GM19351 (cell line): ENCODE data around the gene PFDN4.

Experiments used
- ATAC-seq: cut with Tn5 transposase; IDR thresholded peaks from one replicate; pipeline ENCODE4 v1.9.1; 2021; ENCODE audit warnings: mild to moderate bottlenecking, moderate library complexity; ENCODE audit not compliant: unreplicated experiment

The PFDN4 gene

DNA sequence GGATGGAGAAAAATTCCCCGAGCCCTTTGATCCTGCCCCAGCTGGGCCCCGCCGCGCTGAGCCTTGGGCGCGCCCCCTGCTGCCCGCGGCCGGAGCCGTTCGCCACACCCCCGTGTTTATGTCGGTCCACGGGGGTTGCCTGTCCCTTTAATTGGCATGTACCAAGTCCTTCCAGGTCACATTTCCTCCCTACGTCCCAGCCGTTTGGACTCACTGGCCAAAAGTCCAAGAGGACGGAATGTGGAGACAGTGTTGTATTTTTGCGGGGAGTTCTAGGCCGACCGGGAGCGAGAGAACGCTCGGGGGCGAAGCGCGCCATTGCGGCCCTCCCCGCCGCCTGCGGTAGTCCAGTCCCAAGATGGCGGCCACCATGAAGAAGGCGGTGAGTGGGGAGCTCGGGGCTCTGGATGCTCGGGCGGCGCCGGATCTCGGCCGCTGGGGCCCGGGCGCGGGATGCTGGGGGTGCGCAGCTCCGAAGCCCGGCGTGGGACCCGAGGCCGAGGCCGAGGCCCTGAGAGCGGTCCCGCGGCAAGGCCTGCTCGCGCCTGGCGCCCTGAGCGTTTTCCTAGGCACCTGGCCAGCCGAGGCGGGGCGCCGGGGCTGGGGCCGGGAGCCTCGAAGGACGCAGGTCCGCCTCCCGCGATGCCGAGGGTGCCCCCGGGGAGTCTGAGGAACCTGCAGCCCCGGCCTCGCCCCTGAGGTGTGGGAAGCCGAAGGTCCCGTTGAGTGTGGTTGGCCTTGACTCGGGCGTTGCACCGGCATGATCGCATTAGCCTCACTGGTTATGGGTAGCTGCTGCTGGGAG is at the start of gene PFDN4:
Gene PFDN4, plus strand, starts transcription at position 345 of the 805 bp plus-strand sequence. Its CDS starts 14 bp downstream, at position 359.
- ATAC-seq = peak; percentile 91

- no peak for ATAC-seq
Observed at GRCh38 chr20:54158226-54158625, 49.7 kb upstream of the PFDN4 start.

- ATAC-seq = no peak
Observed at GRCh38 chr20:54158856-54159418, 49.0 kb upstream of the PFDN4 start.

DNA sequence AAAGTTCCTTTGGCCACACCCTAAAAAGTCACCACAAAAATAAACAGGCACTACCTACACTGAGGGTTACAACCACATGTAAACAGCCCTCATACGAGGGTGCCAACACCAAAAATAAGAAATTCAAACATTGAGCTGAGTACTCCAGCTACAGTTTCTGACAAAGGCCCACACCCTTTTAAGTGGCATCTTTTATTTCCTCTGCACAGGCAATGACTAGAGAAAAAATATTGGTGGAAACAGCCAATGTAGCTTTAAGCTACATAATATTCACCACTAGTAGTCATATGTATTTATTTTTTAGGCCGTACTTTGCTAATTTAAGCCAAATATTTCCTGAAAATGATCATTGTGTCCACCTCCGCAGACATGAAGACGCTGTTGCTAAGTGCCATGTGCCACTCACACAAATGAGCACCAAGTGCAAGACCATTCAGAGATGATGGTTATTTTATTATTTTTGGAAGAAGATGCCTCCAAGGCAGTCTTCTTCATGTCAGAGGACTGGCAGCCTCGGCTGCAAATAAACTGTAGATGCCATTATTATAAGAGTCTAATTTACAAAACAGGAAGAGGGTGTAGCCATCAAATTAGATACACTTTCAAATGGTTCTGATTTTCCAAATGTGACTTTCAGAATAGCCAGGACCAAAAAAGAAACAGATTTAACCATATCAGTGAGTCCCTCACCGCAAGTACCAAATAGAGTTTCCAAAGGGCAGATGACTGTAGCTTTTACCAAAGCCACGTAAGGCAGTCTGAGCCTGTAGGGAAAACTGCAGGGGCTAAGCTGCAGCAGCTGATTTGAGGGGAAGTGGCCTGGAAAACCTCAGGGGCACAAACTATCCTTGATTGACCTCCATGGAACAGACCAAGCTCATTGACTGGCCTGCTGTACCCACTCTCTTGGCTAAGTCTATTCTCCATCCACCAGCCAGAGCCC is 47.6 kb upstream of the PFDN4 start:
- no peak for ATAC-seq

DNA sequence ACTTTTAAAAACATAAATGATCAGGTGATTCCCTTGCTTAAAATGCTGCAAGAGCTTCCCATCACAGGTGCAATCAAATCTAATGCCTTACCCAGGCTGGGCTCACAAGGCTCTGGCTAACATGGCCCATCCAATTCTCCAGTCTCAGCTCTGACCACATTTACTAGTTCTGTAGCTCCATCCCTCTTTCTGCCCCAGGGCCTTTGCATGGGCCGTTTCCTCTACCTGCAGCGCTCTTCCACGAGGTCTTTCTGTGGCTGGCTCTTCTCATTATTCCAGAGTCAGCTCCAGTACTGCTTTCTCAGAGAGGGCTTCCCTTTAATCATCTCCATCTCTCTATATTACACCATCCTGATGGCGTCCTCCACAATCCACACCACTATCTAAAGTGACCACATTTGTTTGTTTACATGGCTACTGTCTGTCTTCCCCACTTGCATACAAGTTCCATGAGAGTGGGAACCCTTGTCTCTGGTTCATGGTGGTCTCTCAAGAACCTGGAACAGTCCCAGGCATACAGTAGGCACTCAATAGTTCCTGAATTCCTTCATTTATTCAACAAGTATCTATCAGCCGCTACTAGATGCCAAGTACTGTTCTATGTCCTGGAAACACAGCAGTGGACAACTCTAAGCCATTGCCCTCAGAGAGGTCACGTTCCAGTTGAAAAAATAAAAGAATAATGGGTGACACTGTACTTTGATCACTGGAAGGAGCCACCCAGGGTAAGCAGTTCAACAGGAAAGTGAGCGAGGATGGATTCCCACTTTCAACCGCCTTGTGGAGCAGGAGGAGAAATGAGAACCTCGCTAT is 46.7 kb upstream of the PFDN4 start:
- no peak for ATAC-seq

GRCh38 chr20:54161821-54162149 is 46.1 kb upstream of the PFDN4 start:
- no peak for ATAC-seq

DNA sequence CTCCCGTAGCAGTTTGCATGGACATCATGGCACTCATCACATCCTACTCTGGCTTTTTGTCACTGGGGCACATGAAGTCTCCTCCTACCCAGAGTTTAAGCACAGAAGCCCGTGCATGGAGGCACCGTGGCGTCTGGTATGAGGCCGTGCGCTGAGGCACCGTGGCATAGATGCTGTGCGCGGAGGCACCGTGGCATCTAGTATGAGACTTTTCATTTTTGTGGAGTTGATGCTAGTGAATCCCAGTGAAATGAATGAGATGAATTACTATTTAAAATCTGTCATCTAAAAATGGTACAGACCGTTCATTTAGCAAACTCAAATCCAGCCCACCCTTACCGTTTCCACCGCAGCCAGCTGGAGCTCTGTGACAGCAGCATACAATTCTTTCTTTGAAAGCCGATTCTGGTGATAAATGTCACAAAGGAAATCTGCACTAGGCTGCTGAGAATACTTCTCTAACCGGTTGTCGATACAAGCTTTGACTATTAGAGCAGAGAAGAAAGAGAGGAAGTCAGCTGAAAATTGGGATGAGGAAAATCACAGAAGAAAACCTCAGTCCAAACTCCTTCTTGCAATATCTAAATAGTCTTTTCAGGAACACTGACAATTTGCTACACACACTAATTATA is 45.4 kb upstream of the PFDN4 start:
- no peak for ATAC-seq

DNA sequence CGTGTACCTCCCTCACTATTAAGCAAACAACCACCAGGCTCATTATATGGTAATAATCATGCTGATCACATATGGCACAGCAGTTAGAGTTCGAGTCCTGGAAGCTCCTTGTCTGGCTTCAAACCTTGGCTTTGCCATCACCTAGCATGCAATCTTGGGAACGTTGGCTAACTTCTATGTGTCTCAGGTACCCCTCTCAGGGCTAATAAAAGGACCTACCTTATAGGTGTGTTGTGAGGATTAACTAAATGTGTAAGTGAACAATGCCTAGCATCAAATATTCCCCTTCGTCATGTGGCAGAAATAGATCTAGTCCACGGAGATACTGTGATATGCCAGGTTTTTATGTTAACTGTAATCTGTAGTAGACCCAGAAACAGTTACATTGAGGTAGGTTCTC is 44.5 kb upstream of the PFDN4 start:
- no peak for ATAC-seq

DNA sequence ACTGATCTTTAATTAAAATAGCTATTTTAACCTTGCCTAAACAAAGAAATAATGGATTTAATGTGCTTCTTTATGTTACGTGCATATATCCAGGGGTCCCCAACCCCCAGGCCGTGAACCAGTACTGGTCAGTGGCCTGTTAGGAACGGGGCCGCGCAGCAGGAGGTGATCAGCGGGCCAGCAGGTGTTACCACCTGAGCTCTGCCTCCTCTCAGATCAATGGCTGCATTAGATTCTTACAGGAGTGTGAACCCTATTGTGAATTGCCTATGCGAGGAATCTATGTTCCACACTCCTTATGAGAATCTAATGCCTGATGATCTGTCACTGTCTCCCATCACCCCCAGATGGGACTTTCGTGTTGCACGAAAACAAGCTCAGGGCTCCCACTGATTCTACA is 42.9 kb upstream of the PFDN4 start:
- no peak for ATAC-seq

DNA sequence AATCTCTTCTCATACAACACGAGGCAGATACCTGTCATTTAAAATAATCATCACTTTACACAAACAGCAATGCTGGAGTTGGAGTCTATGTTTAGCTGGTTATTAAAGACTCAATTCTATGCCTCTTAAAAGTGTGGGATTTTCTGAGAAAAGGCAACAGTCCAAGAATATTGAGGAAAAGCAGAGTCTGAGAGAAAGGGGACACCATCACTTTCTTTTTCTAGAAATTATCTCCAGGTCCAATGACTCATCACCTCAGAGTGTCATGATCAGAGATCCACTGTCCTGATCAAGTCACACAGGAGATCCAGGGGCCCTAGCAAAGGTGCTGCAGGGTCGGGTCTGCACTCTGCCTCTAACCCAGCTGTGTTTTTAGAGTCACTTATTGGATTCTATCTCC is 42.1 kb upstream of the PFDN4 start:
- ATAC-seq = no peak

DNA sequence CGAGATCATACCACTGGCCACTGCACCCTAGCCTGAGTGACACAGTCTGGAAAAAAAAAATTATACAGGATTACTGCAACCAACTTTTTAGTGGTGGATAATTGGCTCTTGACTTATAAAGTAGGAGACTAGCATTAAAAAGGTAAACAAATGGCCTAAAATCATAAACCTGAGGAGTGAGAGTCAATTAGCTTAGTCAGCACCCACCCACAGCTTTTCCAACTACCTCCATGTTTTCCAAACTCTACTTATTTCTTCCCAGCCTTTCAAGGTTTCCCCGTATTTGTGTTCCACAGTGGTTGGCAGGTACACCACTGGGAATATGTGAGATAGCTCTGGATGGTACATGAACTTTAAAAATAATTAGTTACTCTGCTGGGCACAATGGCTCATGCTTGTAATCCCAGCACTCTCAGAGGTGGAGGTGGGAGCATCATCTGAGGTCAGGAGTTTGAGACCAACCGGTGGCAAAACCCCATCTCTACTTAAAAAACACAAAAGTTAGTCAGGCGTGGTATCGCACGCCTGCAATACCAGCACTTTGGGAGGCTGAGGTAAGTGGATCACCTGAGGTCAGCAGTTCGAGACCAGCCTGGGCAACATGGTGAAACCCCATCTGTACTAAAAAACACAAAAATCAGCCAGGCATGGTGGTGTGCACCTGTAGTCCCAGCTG is 40.8 kb upstream of the PFDN4 start:
- no peak for ATAC-seq

DNA sequence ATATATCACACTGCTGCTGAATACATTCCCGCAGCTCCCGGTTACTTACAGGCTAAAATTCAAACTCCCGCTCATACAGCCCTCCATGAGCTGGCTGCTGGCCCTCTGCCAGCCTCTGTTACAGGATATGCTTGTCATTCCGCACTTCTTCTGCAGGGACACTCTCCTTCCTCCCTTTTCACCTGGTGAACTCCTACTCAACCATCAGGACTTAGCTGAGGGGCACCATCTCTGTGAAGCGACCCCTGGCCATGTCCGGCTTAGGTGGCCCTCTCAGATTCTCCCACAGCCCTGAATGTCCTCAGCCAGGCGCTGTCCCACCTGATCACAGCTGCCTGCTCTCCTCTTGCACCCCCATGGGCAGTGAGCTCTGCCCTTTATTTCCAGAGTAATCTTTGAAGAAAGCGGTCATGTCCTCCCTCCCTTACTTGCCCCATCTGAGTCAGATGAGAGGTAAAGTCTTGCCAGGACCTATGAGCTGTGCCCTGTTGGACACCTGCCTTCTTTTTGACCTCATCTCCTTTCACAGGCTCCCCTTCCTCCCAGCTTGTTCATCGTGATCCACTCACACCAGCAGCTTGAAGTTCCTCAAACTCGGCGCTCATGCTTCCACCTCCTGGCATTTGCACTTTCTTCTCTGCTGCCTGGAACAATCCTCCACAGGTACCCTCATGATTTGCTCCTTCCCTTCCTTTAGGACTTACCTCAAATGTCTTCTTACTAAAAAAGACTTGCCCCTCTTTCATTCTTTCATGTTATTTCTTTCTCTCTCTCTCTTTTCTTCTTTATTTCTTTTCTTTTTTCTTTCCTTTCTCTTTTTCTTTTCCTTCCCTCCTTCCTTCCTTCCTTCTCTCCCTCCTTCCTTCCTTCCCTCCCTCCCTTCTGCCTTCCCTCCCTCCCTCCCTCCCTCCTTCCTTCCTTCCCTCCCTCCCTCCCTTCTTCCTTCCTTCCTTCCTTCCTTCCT is 39.7 kb upstream of the PFDN4 start:
- no peak for ATAC-seq

DNA sequence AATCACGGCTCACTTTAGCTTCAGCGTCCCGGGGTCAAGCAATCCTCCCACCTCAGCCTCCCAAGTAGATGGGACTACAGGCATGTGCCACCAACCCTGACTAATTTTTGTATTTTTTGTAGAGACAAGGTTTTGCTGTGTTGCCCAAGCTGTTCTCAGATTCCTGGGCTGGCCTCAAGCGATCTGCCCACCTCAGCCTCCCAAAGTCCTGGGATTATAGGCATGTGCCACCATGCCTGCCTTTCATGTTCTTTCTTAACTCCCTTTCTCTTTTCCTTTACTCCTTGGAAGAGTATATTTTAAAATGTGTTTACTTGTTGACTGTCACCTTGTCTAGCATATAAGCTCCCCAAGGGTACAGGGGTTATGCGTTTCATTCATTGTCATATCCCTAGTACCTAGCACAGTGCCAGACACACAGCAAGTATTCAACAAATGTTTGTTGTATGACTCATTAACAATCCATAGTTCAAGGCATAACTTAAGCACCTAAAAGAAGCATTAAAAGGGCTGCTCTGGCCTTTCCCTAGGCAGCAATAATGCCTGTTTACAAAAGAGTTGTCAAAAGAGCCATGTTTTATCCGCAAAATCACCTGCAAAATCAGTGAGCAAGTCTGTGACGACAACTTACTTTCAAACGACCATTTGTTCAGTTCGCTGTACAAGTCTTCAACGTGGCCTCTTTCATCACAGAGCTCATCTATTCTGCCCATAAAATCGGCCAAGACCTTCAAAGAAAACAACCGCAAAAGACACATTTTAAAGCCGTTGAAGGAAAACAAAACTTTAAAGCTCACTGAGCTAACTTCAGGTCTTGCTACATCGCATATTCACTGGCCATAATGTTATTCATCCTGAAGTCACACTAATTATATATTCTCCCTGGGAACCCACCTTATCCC is 38.7 kb upstream of the PFDN4 start:
- ATAC-seq = no peak

DNA sequence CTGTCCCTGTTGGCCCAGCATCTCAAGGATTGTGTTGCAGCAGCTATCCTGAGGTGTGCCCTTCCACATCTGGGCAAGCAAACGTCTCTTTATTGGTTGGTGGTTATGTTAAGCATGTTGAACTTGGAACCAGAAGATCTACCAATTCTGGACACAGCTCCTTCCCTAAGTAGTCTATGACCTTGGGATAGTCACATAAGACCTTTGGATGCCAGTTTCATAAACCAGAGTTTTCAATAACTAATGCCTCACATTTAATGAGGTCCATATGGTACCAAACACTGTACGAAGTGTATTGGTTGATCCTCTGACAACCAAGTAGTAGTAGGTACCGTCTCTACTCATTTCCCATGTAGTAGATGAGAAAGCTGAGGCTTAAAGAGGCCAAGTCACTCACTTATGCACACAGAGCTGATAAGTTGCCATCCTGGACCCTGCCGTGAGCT is 37.8 kb upstream of the PFDN4 start:
- ATAC-seq = no peak

GRCh38 chr20:54170963-54171362 is 36.9 kb upstream of the PFDN4 start:
- ATAC-seq = no peak

DNA sequence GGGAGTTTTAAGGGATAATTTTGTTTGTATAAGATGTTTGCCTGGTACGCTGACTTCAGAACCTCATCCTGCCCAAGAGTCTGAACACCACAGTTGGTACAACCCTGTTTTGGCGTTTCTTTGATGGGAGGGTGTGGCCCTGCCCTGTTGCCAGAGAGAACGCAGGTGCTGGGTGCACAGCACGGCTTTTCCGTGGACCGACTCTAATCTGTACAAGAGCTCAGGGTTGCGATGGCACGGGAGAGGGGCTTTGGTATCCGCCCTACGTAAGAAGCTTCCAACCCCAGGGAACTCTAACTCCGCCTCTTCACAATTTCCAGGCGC is 35.4 kb upstream of the PFDN4 start:
- ATAC-seq = no peak

DNA sequence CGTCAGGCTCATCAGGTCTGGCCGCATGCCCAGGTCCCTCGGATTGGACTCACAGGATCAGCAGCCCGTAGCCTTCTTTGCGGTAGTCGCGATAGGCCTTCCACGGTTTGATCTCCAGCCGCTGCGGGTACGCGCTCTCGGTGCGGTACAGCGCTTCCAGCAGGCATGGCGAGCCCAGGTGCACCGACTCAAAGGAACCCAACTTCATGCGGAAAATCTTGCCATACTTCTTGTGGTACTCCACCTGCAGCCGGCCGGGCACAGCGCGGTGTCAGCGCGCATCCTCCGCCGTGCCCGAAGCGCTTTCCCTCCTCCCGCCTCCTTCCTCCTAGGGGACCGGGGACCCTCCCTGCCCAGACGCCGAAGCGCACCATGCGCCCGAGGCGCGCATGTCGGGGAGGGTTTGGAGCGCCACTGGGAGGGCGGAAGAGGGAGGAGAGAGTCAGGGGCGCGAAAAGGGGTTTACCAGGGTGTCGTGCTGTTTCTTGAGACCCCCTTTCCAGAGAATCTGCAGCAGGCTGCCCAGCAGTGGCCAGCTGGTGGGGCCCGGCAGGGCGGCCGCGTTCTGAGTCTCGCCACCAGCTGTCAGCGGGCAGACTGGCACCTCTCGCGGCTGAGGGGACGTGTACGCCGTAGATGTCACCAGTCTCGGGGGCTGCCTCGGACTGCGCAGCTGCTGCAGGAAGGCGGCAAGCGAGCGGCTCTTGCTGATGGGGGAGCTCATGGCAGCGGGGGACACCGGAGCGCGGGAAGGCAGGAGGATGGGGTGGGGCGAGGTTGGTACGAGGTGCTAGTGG is 34.8 kb upstream of the PFDN4 start:
- no peak for ATAC-seq
